Natural killer cell (primary cell): ENCODE measurements around the gene C17orf78. TPM values are rescaled to one million over a fixed set of nuclear protein-coding genes. Genes with fewer than 3 reads are reported as not detected.
"Not testable (repeated sequence)": the region's sequence is repeated elsewhere in the genome, so short reads cannot be mapped to it uniquely, and the experiment has no call there.

ENCODE experiments used
- ATAC-seq, 3 donors: fragments of 150-1000 bp in 2 of 3; fragments of 200-7000 bp in 1 of 3; cut with Tn5 transposase; 1 replicate in 1 of 3; 2 replicates in 2 of 3; pipeline ENCODE4 v1.10.0; 2021; ENCODE audit warnings: mild to moderate bottlenecking in 2 of 3, moderate library complexity in 2 of 3
- DNase-seq, 2 donors: peaks; one replicate each; pipeline versions ENCODE4 v3.0.0 to v3.0.0-alpha.2; 2013 to 2021; ENCODE audit warnings: mixed read lengths in 1 of 2
- H3K27ac ChIP-seq: one replicate; pipeline ENCODE4 v1.5.1; 2013; ENCODE audit warnings: mild to moderate bottlenecking, low read length
- H3K27me3 ChIP-seq: one replicate; pipeline ENCODE4 v1.6.1; 2013; ENCODE audit warnings: low read length; ENCODE audit not compliant: control insufficient read depth, insufficient read depth
- H3K36me3 ChIP-seq: one replicate; pipeline ENCODE4 v1.6.1; 2013; ENCODE audit warnings: low read length; ENCODE audit not compliant: control insufficient read depth, insufficient read depth
- H3K4me1 ChIP-seq: one replicate; pipeline ENCODE4 v1.6.1; 2013; ENCODE audit warnings: low read length; ENCODE audit not compliant: control insufficient read depth, insufficient read depth
- H3K4me3 ChIP-seq: one replicate; pipeline ENCODE4 v1.5.1; 2013; ENCODE audit warnings: low read length
- H3K9me3 ChIP-seq: one replicate; pipeline ENCODE4 v1.6.1; 2013; ENCODE audit warnings: low read length; ENCODE audit not compliant: control insufficient read depth, insufficient read depth
- H3K27ac Mint-ChIP-seq, 2 donors: one replicate each; pipeline ENCODE4 v1.8.0; 2022; ENCODE audit warnings: mild to moderate bottlenecking in 2 of 2, mixed read lengths in 2 of 2, moderate library complexity in 1 of 2
- H3K27me3 Mint-ChIP-seq, 2 donors: one replicate each; pipeline ENCODE4 v1.8.0; 2022; ENCODE audit warnings: low read depth in 2 of 2, mixed read lengths in 2 of 2
- H3K36me3 Mint-ChIP-seq: one replicate; pipeline ENCODE4 v1.8.0; 2022; ENCODE audit warnings: mixed read lengths
- H3K4me1 Mint-ChIP-seq, 2 donors: one replicate each; pipeline ENCODE4 v1.8.0; 2022; ENCODE audit warnings: mixed read lengths in 2 of 2
- H3K4me3 Mint-ChIP-seq: one replicate; pipeline ENCODE4 v1.8.0; 2022; ENCODE audit warnings: mild to moderate bottlenecking, moderate library complexity, mixed read lengths
- H3K9me3 Mint-ChIP-seq, 2 donors: one replicate each; pipeline ENCODE4 v1.8.0; 2022; ENCODE audit warnings: mixed read lengths in 2 of 2
- CTCF ChIP-seq: fragments of 200-600 bp; IDR thresholded peaks from one replicate; pipeline ENCODE4 v1.8.0; 2022; ENCODE audit warnings: antibody characterized with exemption
- WGBS: methylation state at CpG from one replicate; pipeline ENCODE4 v1.1.7; 2013; ENCODE audit warnings: missing lambda C conversion rate; ENCODE audit not compliant: insufficient coverage; 5-methylcytosine and 5-hydroxymethylcytosine counted together
- intact Hi-C: fragments of 100-400 bp; cut with micrococcal nuclease; formaldehyde crosslinking; loops from one replicate; pipeline ENCODE4 v1.14.2; 2022
- total RNA-seq, 4 donors: library from RNA; stranded (reverse); fragments of 120-200 nt in 1 of 4; gene quantifications; one replicate each; pipeline versions ENCODE4 v1.2.3 to v1.2.4, GENCODE V29; 2013 to 2022

Gene C17orf78
- total RNA-seq, 3 donors from 2014 or later (not counting 1 experiment from before 2014, with no cell fraction given), result not detected

- H3K4me3 Mint-ChIP-seq, result no peak overlapping the region
- H3K4me1 ChIP-seq, result no peaks in the 10 kb centered on the region
- no peaks in the 10 kb centered on the region for H3K27me3 ChIP-seq
- ATAC-seq, result peak in 1 of 3 donors; percentile 44
- no peak overlapping the region for H3K27ac ChIP-seq
- H3K27me3 Mint-ChIP-seq, result no peaks in the 10 kb centered on the region
- no peaks in the 10 kb centered on the region for H3K36me3 Mint-ChIP-seq
- peaks cover 39% of the 10 kb centered on the region for H3K36me3 ChIP-seq
- TF ChIP-seq CTCF, result no peak
- peaks cover 10 to 15% of the 10 kb centered on the region in 2 donors for H3K4me1 Mint-ChIP-seq
- no peaks in the 10 kb centered on the region for H3K9me3 ChIP-seq
- H3K4me3 ChIP-seq, result no peak overlapping the region
- 64% methylated on average over 1 of the region's 1 CpG for WGBS
- H3K27ac Mint-ChIP-seq, result peak overlapping the region; percentile 61 to 76
- no peaks in the 10 kb centered on the region for H3K9me3 Mint-ChIP-seq
- DNase-seq, result no peak
- intact Hi-C loops, result no loop called here
Measured at GRCh38 chr17:37430051-37430627, 54.4 kb downstream of the C17orf78 start.

DNA sequence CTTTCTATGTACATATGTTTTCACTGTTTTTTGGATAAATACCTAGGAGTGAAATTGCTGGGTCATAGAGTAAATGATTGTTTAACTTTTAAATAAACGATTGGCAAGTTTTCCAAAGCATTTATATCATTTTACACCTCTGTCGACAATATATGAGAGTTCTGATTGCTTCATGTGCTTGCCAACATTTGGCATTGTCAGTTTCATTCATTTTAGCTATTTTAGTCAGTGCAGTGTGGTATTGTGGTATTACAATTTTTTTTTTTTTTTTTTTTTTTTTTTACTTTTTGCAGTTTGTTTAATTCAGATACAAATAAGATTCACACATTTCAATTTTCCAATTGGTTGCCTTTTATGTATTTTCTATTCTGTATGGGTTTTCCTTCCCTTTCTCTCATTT is 56.9 kb downstream of the C17orf78 start:
- Mint-ChIP-seq H3K27me3 (no peaks in the 10 kb centered on the region), H3K36me3 (no peaks in the 10 kb centered on the region), H3K4me1 (peaks cover 10 to 15% of the 10 kb centered on the region in 2 donors), H3K27ac (no peak overlapping the region), H3K4me3 (no peak overlapping the region), H3K9me3 (no peaks in the 10 kb centered on the region)
- no peak overlapping the region for H3K27ac ChIP-seq
- no CpG with 5 or more reads among the region's 2 CpGs for WGBS
- peaks cover 20% of the 10 kb centered on the region for H3K36me3 ChIP-seq
- no peaks in the 10 kb centered on the region for H3K9me3 ChIP-seq
- H3K4me3 ChIP-seq, result no peak overlapping the region
- intact Hi-C loops, result no loop called here
- ATAC-seq (no peak), DNase-seq (no peak)
- no peaks in the 10 kb centered on the region for H3K27me3 ChIP-seq
- no peak for TF ChIP-seq CTCF
- H3K4me1 ChIP-seq, result no peaks in the 10 kb centered on the region

- Histone ChIP-seq H3K9me3 (no peaks in the 10 kb centered on the region), H3K27ac (no peak overlapping the region), H3K4me3 (no peak overlapping the region), H3K4me1 (no peaks in the 10 kb centered on the region), H3K27me3 (no peaks in the 10 kb centered on the region), H3K36me3 (peaks cover 45% of the 10 kb centered on the region)
- no peaks in the 10 kb centered on the region for H3K9me3 Mint-ChIP-seq
- H3K27me3 Mint-ChIP-seq, result no peaks in the 10 kb centered on the region
- H3K36me3 Mint-ChIP-seq, result no peaks in the 10 kb centered on the region
- ATAC-seq (no peak), DNase-seq (no peak)
- intact Hi-C loops, result no loop called here
- H3K27ac Mint-ChIP-seq, result no peak overlapping the region
- H3K4me3 Mint-ChIP-seq, result no peak overlapping the region
- 90% methylated on average over 3 of the region's 4 CpGs for WGBS
- TF ChIP-seq CTCF, result no peak
- H3K4me1 Mint-ChIP-seq, result no peaks in the 10 kb centered on the region
Measured at GRCh38 chr17:37438141-37438540, 62.4 kb downstream of the C17orf78 start.

- no peak for TF ChIP-seq CTCF
- Mint-ChIP-seq H3K27ac (no peak overlapping the region), H3K4me1 (no peaks in the 10 kb centered on the region), H3K9me3 (no peaks in the 10 kb centered on the region), H3K27me3 (no peaks in the 10 kb centered on the region), H3K36me3 (no peaks in the 10 kb centered on the region), H3K4me3 (no peak overlapping the region)
- intact Hi-C loops, result no loop called here
- no peaks in the 10 kb centered on the region for H3K27me3 ChIP-seq
- no peak for DNase-seq
- WGBS, result 100% methylated on average over 2 of the region's 2 CpGs
- no peak overlapping the region for H3K27ac ChIP-seq
- H3K4me1 ChIP-seq, result no peaks in the 10 kb centered on the region
- H3K9me3 ChIP-seq, result no peaks in the 10 kb centered on the region
- H3K4me3 ChIP-seq, result no peak overlapping the region
- no peak for ATAC-seq
- peaks cover 56% of the 10 kb centered on the region for H3K36me3 ChIP-seq
Measured at GRCh38 chr17:37440424-37440823, 64.6 kb downstream of the C17orf78 start.

DNA sequence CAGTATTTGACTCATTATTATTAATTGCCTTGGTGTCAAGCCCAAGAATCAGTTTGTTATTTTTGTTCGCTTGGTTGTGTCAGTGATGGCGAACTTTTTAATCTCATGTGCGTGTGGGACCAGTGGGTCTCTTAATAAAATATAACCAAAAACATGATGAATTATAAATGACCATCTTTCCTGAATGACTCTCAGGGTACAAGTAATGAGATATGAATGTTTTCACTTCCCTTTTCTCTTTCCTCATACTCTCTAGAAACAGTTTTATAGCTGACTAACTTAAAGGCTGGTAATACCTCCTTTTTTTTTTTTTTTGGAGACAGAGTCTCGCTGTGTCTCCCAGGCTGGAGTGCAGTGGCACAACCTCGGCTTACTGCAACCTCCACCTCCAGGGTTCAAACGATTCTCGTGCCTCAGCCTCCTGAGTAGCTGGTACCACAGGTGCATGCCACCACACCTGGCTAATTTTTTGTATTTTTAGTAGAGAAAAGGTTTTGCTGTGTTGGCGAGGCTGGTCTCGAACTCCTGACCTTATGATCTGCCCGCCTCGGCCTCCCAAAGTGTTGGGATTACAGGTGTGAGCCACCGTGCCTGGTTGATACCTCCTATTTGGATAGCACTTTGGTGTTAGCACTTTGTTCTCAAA is 65.7 kb downstream of the C17orf78 start:
- H3K36me3 ChIP-seq, result peaks cover 64% of the 10 kb centered on the region
- H3K9me3 Mint-ChIP-seq, H3K4me1 ChIP-seq, H3K4me1 Mint-ChIP-seq, H3K36me3 Mint-ChIP-seq, H3K4me3 Mint-ChIP-seq, ATAC-seq, DNase-seq, intact Hi-C loops, H3K27me3 ChIP-seq, H3K9me3 ChIP-seq, H3K4me3 ChIP-seq, H3K27me3 Mint-ChIP-seq, H3K27ac ChIP-seq: not testable (repeated sequence)
- peak overlapping the region in 1 of 2 donors; percentile 31 for H3K27ac Mint-ChIP-seq
- WGBS, result 96% methylated on average over 9 of the region's 12 CpGs
